GM10266 (cell line): ENCODE results near the gene CEP63.

Source experiments
- DNase-seq: peaks from one replicate; pipeline ENCODE4 v3.0.0; 2012; ENCODE audit errors: extremely low spot score
- CTCF ChIP-seq: IDR thresholded peaks from 2 replicates; pipeline ENCODE4 v1.5.1; 2012; ENCODE audit warnings: mild to moderate bottlenecking, low read depth; ENCODE audit not compliant: control insufficient read depth, insufficient read depth; ENCODE audit errors: missing control alignments

Gene CEP63

GRCh38 chr3:134459562-134459961, 26.3 kb upstream of the CEP63 start:
- DNase-seq, result no peak
- no peak for TF ChIP-seq CTCF

- no peak for TF ChIP-seq CTCF
- DNase-seq, result no peak
These were observed 24.9 kb upstream of the CEP63 start for GRCh38 chr3:134460965-134461364.

GRCh38 chr3:134462331-134462941, 23.4 kb upstream of the CEP63 start:
- no peak for TF ChIP-seq CTCF
- no peak for DNase-seq

GRCh38 chr3:134463676-134464063, 22.2 kb upstream of the CEP63 start:
- no peak for DNase-seq
- no peak for TF ChIP-seq CTCF

- TF ChIP-seq CTCF, result no peak
- DNase-seq, result no peak
These were observed 21.7 kb upstream of the CEP63 start for GRCh38 chr3:134464064-134464688.

DNA sequence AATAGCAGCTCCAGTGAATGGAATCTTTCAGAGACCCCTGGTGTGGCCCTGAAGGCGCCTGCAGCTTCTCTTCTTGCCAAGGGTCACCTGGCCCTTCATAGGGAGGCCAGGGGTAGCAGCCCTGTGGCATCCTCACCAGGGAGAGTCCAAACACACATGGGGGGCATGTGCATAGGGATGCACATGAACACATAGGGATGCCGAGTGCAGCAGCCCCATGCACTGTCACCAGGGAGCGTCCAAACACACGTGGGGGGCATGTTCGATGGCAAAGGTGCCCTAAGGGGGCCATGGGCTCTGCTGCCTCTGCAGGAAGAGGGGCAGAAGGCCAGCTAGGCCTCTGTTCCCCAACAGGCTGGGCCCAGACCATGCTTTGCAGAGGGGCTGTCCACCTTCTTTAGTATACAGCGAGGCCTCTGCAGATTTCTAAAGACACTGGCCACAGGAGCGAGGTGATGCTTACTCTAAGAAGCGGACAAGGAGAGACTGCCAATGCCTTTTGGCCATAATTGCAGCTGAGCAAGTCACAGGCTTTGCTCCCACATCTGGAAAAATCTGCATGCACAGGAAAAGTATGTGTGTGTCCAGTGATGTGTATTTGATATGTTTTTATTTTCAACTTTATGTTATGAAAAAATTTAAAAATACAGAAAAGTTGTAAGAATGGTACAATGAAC, 21.0 kb upstream of the CEP63 start:
- no peak for DNase-seq
- TF ChIP-seq CTCF, result no peak

GRCh38 chr3:134466331-134466730, 19.5 kb upstream of the CEP63 start:
- no peak for DNase-seq
- TF ChIP-seq CTCF, result no peak
